Lower leg skin (tissue), 4 donors: ENCODE results near the gene SUSD2. TPM values are rescaled to one million over a fixed set of nuclear protein-coding genes. Genes with fewer than 3 reads are reported as not detected.

Source experiments
- DNase-seq, 2 donors: peaks; one replicate each; pipeline ENCODE4 v3.0.0-alpha.2; 2019; ENCODE audit warnings: low spot score in 2 of 2
- H3K4me3 ChIP-seq: fragments of 200-600 bp; sonication (generic); 2 replicates; pipeline ENCODE4 v1.5.1; 2017; ENCODE audit warnings: mild to moderate bottlenecking, low read depth; ENCODE audit not compliant: poor library complexity, severe bottlenecking
- CTCF ChIP-seq, 3 donors: fragments of 450-650 bp; IDR thresholded peaks; one replicate each; pipeline ENCODE4 v1.5.1; 2016; ENCODE audit warnings: antibody characterized with exemption in 3 of 3, mild to moderate bottlenecking in 3 of 3, moderate library complexity in 2 of 3
- POLR2A ChIP-seq, 2 donors: fragments of 450-650 bp; IDR thresholded peaks; one replicate each; pipeline ENCODE4 v1.6.1; 2016 to 2017; ENCODE audit warnings: antibody characterized with exemption in 2 of 2, mild to moderate bottlenecking in 1 of 2, moderate library complexity in 1 of 2
- WGBS, 2 donors: methylation state at CpG; one replicate each; pipeline ENCODE4 v1.1.5; 2018; 5-methylcytosine and 5-hydroxymethylcytosine counted together
- intact Hi-C: fragments of 100-400 bp; cut with DNase I; formaldehyde crosslinking; loops from one replicate; pipeline ENCODE4 v1.15.0; 2023; ENCODE audit warnings: low total_unique reads
- total RNA-seq, 4 donors: library from RNA; depleted of rRNA; stranded (reverse); fragments of >200 nt; gene quantifications; one replicate each; pipeline ENCODE4 v1.1.0, GENCODE V29; 2016

SUSD2 gene
- total RNA-seq, 4 donors from 2014 or later = 18.3 to 74.3 (median 27.0) TPM

GRCh38 chr22:24225951-24226350 lies 44.7 kb downstream of the SUSD2 start:
- no peak for DNase-seq
- H3K4me3 ChIP-seq = no peak overlapping the region
- TF ChIP-seq POLR2A (IDR thresholded peaks at IDR 0.05) (no peak), CTCF (IDR thresholded peaks at IDR 0.05) (no peak)
- intact Hi-C loops = no loop called here
- WGBS, 2 donors = 95% methylated on average over 11 to 14 of the region's 14 CpGs

GRCh38 chr22:24230911-24231656 lies 49.8 kb downstream of the SUSD2 start:
- no peak overlapping the region for H3K4me3 ChIP-seq
- DNase-seq = no peak
- WGBS, 2 donors = 60 to 62% methylated on average over 18 of the region's 18 CpGs
- intact Hi-C loops = no loop called here
- no peak for TF ChIP-seq POLR2A (IDR thresholded peaks at IDR 0.05)
- TF ChIP-seq CTCF (IDR thresholded peaks at IDR 0.05) = no peak

- intact Hi-C loops = no loop called here
- no peak for DNase-seq
- no peak for TF ChIP-seq CTCF (IDR thresholded peaks at IDR 0.05)
- no peak for TF ChIP-seq POLR2A (IDR thresholded peaks at IDR 0.05)
- 91 to 96% methylated on average over 8 to 9 of the region's 9 CpGs for WGBS, 2 donors
- H3K4me3 ChIP-seq = no peak overlapping the region
Measured at GRCh38 chr22:24231706-24232105, 50.4 kb downstream of the SUSD2 start.

- intact Hi-C loops = no loop called here
- H3K4me3 ChIP-seq = no peak overlapping the region
- 97 to 100% methylated on average over 4 to 5 of the region's 6 CpGs for WGBS, 2 donors
- no peak for DNase-seq
- TF ChIP-seq CTCF (IDR thresholded peaks at IDR 0.05) = no peak
- TF ChIP-seq POLR2A (IDR thresholded peaks at IDR 0.05) = no peak
Measured at GRCh38 chr22:24232124-24232523, 50.8 kb downstream of the SUSD2 start.

- DNase-seq = no peak
- no peak overlapping the region for H3K4me3 ChIP-seq
- TF ChIP-seq POLR2A (IDR thresholded peaks at IDR 0.05) = no peak
- no peak for TF ChIP-seq CTCF (IDR thresholded peaks at IDR 0.05)
- WGBS, 2 donors = 94 to 95% methylated on average over 11 to 15 of the region's 15 CpGs
- intact Hi-C loops = no loop called here
Measured at GRCh38 chr22:24232725-24233124, 51.4 kb downstream of the SUSD2 start.

GRCh38 chr22:24233235-24233634 lies 51.9 kb downstream of the SUSD2 start:
- no peak for DNase-seq
- intact Hi-C loops = no loop called here
- no peak overlapping the region for H3K4me3 ChIP-seq
- WGBS, 2 donors = 91 to 95% methylated on average over 8 to 9 of the region's 13 CpGs
- TF ChIP-seq CTCF (IDR thresholded peaks at IDR 0.05) = no peak
- no peak for TF ChIP-seq POLR2A (IDR thresholded peaks at IDR 0.05)
